OCI-LY3 (cell line): ENCODE measurements around the gene CGB3.
"Not testable (repeated sequence)": the region's sequence is repeated elsewhere in the genome, so short reads cannot be mapped to it uniquely, and the experiment has no call there.

Experiments
- H2AFZ ChIP-seq: fragments of 200-600, 300-600 bp; shearing (Covaris generic); 2 replicates; pipeline ENCODE4 v1.6.0; 2014; ENCODE audit warnings: antibody characterized with exemption, low read depth, low read length
- H3K27ac ChIP-seq: fragments of 200-600, 300-600 bp; sonication (generic); 2 replicates; pipeline ENCODE4 v1.5.1; 2014; ENCODE audit warnings: mild to moderate bottlenecking, low read length, moderate library complexity, mixed read lengths
- H3K27me3 ChIP-seq: fragments of 200-600, 300-600 bp; sonication (generic); 2 replicates; pipeline ENCODE4 v1.6.1; 2014; ENCODE audit warnings: low read depth, low read length, mixed read lengths
- H3K36me3 ChIP-seq: fragments of 200-600, 300-600 bp; sonication (generic); replicated peaks from 2 replicates; pipeline ENCODE3; 2014; ENCODE audit warnings: low read depth, low read length, mixed read lengths
- H3K4me1 ChIP-seq: fragments of 300-600, 200-600 bp; sonication (generic); 2 replicates; pipeline ENCODE4 v1.6.1; 2014; ENCODE audit warnings: low read length, mixed read lengths
- H3K4me2 ChIP-seq: fragments of 200-600, 300-600 bp; sonication (generic); 2 replicates; pipeline ENCODE4 v1.6.1; 2014; ENCODE audit warnings: low read length, mixed read lengths
- H3K4me3 ChIP-seq: fragments of 300-600, 200-600 bp; sonication (generic); 2 replicates; pipeline ENCODE4 v1.5.1; 2014; ENCODE audit warnings: antibody characterized with exemption, mild to moderate bottlenecking, low read length, moderate library complexity
- H3K79me2 ChIP-seq: fragments of 300-600, 200-600 bp; shearing (Covaris generic); 2 replicates; pipeline ENCODE4 v1.6.1; 2014; ENCODE audit warnings: mild to moderate bottlenecking, low read length, mixed read lengths
- H3K9ac ChIP-seq: fragments of 300-600, 200-600 bp; shearing (Covaris generic); 2 replicates; pipeline ENCODE4 v1.6.0; 2014; ENCODE audit warnings: mild to moderate bottlenecking, low read length, moderate library complexity
- H3K9me3 ChIP-seq: fragments of 200-600, 300-600 bp; shearing (Covaris generic); 2 replicates; pipeline ENCODE4 v1.6.1; 2014; ENCODE audit warnings: low read length, mixed read lengths; ENCODE audit not compliant: insufficient read depth
- H4K20me1 ChIP-seq: fragments of 200-600, 300-600 bp; sonication (generic); 2 replicates; pipeline ENCODE4 v1.6.1; 2016; ENCODE audit warnings: low read length, mixed read lengths; ENCODE audit not compliant: insufficient read depth
- CTCF ChIP-seq: fragments of 200-600, 300-600 bp; sonication (generic); IDR thresholded peaks from 2 replicates; pipeline ENCODE4 v1.5.1; 2014; ENCODE audit warnings: antibody characterized with exemption, low read length, low read depth
- EZH2phosphoT487 ChIP-seq: fragments of 200-600 bp; shearing (Covaris generic); IDR thresholded peaks from 2 replicates; pipeline ENCODE4 v1.6.1; 2018; ENCODE audit warnings: antibody characterized with exemption, mixed run types, low read depth

The CGB3 gene

GRCh38 chr19:49061000-49061399 is 36.9 kb upstream of the CGB3 start:
- Histone ChIP-seq H3K27ac (no peak overlapping the region), H3K9ac (no peak overlapping the region), H2AFZ (no peak overlapping the region), H3K4me2 (no peak overlapping the region), H3K9me3 (no peaks in the 10 kb centered on the region), H3K36me3 (no peaks in the 10 kb centered on the region), H3K79me2 (no peaks in the 10 kb centered on the region), H3K4me3 (no peak overlapping the region), H4K20me1 (no peaks in the 10 kb centered on the region), H3K4me1 (no peaks in the 10 kb centered on the region), H3K27me3 (peaks cover 13% of the 10 kb centered on the region)
- TF ChIP-seq CTCF (no peak), EZH2phosphoT487 (no peak)

- Histone ChIP-seq H3K4me1 (no peaks in the 10 kb centered on the region), H3K27ac (no peak overlapping the region), H4K20me1 (no peaks in the 10 kb centered on the region), H3K27me3 (0 out of 2 replicates have a peak, but pooled peaks cover 1% of the 10 kb centered on the region), H3K79me2 (no peaks in the 10 kb centered on the region), H3K9ac (no peak overlapping the region), H3K36me3 (no peaks in the 10 kb centered on the region), H2AFZ (no peak overlapping the region), H3K4me3 (no peak overlapping the region), H3K9me3 (no peaks in the 10 kb centered on the region), H3K4me2 (no peak overlapping the region)
- no peak for TF ChIP-seq CTCF
- no peak for TF ChIP-seq EZH2phosphoT487
Observed at GRCh38 chr19:49059053-49059452, 34.9 kb upstream of the CGB3 start.

- Histone ChIP-seq H3K36me3 (no peaks in the 10 kb centered on the region), H3K79me2 (no peaks in the 10 kb centered on the region), H3K27me3 (no peaks in the 10 kb centered on the region), H3K9ac (no peak overlapping the region), H3K27ac (no peak overlapping the region), H4K20me1 (no peaks in the 10 kb centered on the region), H3K4me2 (no peak overlapping the region), H3K9me3 (no peaks in the 10 kb centered on the region), H3K4me3 (no peak overlapping the region), H3K4me1 (no peaks in the 10 kb centered on the region), H2AFZ (no peak overlapping the region)
- TF ChIP-seq EZH2phosphoT487 (no peak), CTCF (no peak)
Observed at GRCh38 chr19:49058562-49058961, 34.4 kb upstream of the CGB3 start.

GRCh38 chr19:49057636-49058234 is 33.6 kb upstream of the CGB3 start, which contains the start of gene CGB7:
Gene CGB7, minus strand, starts transcription at chr19:49057749. Its CDS starts 2,374 bp downstream, at chr19:49055375.
- no peaks in the 10 kb centered on the region for H3K27me3 ChIP-seq
- H3K4me2 ChIP-seq: no peak within 1 kb of the TSS
- H3K79me2 ChIP-seq: no peaks in the 10 kb centered on the region
- no peaks in the 10 kb centered on the region for H3K36me3 ChIP-seq
- H3K9me3 ChIP-seq: no peaks in the 10 kb centered on the region
- H3K27ac ChIP-seq: no peak within 1 kb of the TSS
- no peak within 1 kb of the TSS for H2AFZ ChIP-seq
- H3K4me3 ChIP-seq: no peak within 1 kb of the TSS
- TF ChIP-seq EZH2phosphoT487 (no peak), CTCF (no peak)
- H4K20me1 ChIP-seq: no peaks in the 10 kb centered on the region
- H3K9ac ChIP-seq: no peak within 1 kb of the TSS
- no peaks in the 10 kb centered on the region for H3K4me1 ChIP-seq

- H3K27ac ChIP-seq, H3K27me3 ChIP-seq, H3K4me2 ChIP-seq, H3K36me3 ChIP-seq, H3K79me2 ChIP-seq, H3K9me3 ChIP-seq, H3K9ac ChIP-seq, H4K20me1 ChIP-seq, H2AFZ ChIP-seq, H3K4me1 ChIP-seq, H3K4me3 ChIP-seq: not testable (repeated sequence)
Observed at GRCh38 chr19:49056902-49057596, 32.9 kb upstream of the CGB3 start.
